HL-60 (cell line): ENCODE data around the gene NEB.

ENCODE experiments used
- DNase-seq, 2 experiments: peaks; one replicate each; pipeline ENCODE4 v3.0.0-alpha.2; 2010 to 2020; ENCODE audit warnings: low read depth in 1 of 2, low spot score in 1 of 2
- H3K27ac ChIP-seq: fragments of 250-450 bp; sonication (Bioruptor Pico); replicated peaks from 2 replicates; pipeline ENCODE4 v1.5.1; 2020; ENCODE audit warnings: mild to moderate bottlenecking, moderate library complexity
- H3K27me3 ChIP-seq: fragments of 250-450 bp; sonication (Bioruptor Pico); 2 replicates; pipeline ENCODE4 v1.5.1; 2021; ENCODE audit warnings: mild to moderate bottlenecking, moderate library complexity; ENCODE audit not compliant: insufficient read depth, poor library complexity, severe bottlenecking
- H3K4me3 ChIP-seq: replicated peaks from 2 replicates; pipeline ENCODE4 v1.5.1; 2011; ENCODE audit warnings: mild to moderate bottlenecking, control low read depth, low read length; ENCODE audit not compliant: insufficient read depth
- GABPA ChIP-seq: IDR thresholded peaks from 2 replicates; pipeline ENCODE4 v1.6.1; 2012; ENCODE audit warnings: low read depth
- POLR2AphosphoS5 ChIP-seq: IDR thresholded peaks from 2 replicates; pipeline ENCODE4 v1.6.1; 2012; ENCODE audit warnings: low read depth
- SPI1 ChIP-seq: IDR thresholded peaks from 2 replicates; pipeline ENCODE4 v1.6.1; 2012; ENCODE audit warnings: low read depth, mild to moderate bottlenecking, borderline replicate concordance
- TF ChIP-seq, protein P1 (sequence below): IDR thresholded peaks from one replicate; pipeline ENCODE4 v1.5.1; 2011; ENCODE audit warnings: low read length, control low read depth, inconsistent platforms; ENCODE audit not compliant: insufficient read depth
- TF ChIP-seq, protein P2 (sequence below): IDR thresholded peaks from 2 replicates; pipeline ENCODE4 v1.6.1; 2012; ENCODE audit warnings: low read depth; ENCODE audit not compliant: insufficient replicate concordance

The NEB gene

DNA sequence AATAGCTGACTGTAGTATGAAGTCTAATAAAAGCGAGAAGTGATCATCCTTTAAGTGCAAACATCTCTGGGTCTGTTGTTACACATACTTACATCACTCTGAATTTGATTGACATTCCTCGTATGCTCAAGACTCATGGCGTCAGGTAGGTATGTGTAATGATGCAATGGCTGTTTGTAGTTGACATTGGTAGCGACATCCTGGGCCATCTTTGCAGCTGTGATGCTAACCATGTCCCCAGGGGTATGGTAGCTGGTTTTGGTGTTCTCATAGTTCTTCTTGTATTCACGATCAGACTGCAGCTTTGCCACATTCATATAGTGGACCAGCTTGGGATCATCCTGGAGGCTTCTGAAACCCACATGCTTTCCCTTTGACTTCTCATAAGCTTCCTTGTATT, 62.0 kb downstream of the NEB start:
- DNase-seq = no peak
- Histone ChIP-seq H3K27ac (no peak overlapping the region), H3K27me3 (no peaks in the 10 kb centered on the region), H3K4me3 (no peak overlapping the region)
- TF ChIP-seq SPI1 = no peak
- TF ChIP-seq GABPA = no peak

DNA sequence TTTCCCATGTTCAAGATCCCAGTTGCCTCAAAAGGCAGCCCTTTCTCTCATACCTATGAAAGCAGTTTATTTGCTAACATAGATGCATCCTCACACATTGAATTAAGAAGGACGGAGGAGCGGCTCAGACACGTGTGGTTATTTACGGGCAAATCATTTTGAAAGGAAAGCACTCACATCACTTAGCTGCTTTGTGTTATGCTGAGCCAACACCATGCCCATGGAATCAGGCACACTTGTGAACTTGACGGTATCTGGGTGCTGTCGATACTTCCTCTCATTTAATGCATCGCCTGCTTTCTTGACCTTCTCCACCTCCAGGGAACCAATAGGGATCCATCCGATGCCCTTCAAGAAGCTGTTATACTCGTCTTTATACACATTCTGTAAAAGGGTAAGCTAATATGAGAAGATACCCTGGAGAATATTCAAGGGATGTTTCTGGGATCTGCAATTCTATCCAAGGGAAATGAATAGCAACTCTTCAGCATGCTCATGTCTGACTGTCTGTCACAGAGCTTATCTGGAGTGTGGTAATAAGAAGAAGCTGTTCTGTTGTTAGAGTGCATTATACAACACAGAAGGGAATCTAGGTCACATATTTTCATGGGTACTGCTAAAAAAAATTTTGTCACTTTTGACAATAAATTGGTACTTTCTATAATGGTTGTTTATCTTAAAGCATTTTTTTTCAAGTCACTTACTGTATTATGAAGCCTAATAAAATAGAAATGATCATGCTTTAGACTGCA, 63.3 kb downstream of the NEB start:
- TF ChIP-seq, protein P1, sequence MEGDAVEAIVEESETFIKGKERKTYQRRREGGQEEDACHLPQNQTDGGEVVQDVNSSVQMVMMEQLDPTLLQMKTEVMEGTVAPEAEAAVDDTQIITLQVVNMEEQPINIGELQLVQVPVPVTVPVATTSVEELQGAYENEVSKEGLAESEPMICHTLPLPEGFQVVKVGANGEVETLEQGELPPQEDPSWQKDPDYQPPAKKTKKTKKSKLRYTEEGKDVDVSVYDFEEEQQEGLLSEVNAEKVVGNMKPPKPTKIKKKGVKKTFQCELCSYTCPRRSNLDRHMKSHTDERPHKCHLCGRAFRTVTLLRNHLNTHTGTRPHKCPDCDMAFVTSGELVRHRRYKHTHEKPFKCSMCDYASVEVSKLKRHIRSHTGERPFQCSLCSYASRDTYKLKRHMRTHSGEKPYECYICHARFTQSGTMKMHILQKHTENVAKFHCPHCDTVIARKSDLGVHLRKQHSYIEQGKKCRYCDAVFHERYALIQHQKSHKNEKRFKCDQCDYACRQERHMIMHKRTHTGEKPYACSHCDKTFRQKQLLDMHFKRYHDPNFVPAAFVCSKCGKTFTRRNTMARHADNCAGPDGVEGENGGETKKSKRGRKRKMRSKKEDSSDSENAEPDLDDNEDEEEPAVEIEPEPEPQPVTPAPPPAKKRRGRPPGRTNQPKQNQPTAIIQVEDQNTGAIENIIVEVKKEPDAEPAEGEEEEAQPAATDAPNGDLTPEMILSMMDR = no peak
- TF ChIP-seq, protein P2, sequence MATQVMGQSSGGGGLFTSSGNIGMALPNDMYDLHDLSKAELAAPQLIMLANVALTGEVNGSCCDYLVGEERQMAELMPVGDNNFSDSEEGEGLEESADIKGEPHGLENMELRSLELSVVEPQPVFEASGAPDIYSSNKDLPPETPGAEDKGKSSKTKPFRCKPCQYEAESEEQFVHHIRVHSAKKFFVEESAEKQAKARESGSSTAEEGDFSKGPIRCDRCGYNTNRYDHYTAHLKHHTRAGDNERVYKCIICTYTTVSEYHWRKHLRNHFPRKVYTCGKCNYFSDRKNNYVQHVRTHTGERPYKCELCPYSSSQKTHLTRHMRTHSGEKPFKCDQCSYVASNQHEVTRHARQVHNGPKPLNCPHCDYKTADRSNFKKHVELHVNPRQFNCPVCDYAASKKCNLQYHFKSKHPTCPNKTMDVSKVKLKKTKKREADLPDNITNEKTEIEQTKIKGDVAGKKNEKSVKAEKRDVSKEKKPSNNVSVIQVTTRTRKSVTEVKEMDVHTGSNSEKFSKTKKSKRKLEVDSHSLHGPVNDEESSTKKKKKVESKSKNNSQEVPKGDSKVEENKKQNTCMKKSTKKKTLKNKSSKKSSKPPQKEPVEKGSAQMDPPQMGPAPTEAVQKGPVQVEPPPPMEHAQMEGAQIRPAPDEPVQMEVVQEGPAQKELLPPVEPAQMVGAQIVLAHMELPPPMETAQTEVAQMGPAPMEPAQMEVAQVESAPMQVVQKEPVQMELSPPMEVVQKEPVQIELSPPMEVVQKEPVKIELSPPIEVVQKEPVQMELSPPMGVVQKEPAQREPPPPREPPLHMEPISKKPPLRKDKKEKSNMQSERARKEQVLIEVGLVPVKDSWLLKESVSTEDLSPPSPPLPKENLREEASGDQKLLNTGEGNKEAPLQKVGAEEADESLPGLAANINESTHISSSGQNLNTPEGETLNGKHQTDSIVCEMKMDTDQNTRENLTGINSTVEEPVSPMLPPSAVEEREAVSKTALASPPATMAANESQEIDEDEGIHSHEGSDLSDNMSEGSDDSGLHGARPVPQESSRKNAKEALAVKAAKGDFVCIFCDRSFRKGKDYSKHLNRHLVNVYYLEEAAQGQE = no peak
- no peak for TF ChIP-seq GABPA
- TF ChIP-seq SPI1 = no peak
- no peak for TF ChIP-seq POLR2AphosphoS5
- no peak overlapping the region for H3K4me3 ChIP-seq
- H3K27ac ChIP-seq = no peak overlapping the region
- no peaks in the 10 kb centered on the region for H3K27me3 ChIP-seq
- no peak for DNase-seq

DNA sequence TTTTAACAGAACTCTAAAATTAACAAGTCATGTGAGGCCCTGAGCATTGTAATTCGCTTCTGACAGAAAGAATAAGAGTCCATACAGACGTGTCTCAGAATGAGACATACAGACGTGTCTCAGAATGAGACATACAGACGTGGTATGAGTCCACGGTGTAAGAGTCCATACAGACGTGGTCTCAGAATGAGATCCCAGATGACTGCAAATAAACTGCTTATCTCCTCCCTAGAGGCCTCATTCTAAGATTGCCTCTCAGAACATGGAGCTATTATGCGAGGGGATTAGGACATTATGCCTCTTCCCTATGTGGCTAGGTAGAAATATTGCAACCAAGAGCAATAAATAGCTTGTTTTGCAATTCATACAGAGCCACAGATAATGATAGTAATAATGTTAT, 63.9 kb downstream of the NEB start:
- DNase-seq = no peak
- TF ChIP-seq, protein P2 = no peak
- no peak for TF ChIP-seq SPI1
- no peak overlapping the region for H3K4me3 ChIP-seq

DNA sequence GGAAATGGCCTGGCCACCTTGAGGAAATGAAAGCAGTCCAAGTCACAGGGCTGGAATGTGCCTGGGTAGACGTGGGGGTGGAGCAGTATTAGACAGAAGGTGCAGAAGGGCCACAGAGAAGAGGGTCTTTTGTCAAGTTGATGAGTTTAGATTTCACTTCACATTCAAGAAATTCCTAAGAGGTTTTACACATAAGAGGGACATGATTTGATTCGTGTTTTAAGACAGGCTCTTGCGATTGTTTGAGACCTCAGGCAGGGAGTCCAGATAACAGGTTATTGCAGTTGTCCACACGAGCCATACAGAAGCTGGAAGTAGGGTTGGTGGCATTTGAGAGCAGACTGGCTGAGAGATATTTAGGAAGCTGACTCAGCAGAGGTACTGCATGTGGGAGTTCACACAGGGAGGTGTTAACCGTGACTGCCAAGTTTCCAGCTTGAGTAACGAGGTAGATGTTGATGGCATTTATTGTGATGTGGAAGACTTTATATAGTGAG, 64.6 kb downstream of the NEB start:
- TF ChIP-seq, protein P2 = no peak
- TF ChIP-seq GABPA (no peak), SPI1 (no peak), POLR2AphosphoS5 (no peak)
- TF ChIP-seq, protein P1 = no peak
- Histone ChIP-seq H3K4me3 (no peak overlapping the region), H3K27ac (no peak overlapping the region), H3K27me3 (no peaks in the 10 kb centered on the region)
- peak in 1 of 2 experiments; percentile 7 for DNase-seq

More for the DNA sequence above, 63.9 kb downstream of the NEB start:
- Histone ChIP-seq H3K27me3 (no peaks in the 10 kb centered on the region), H3K27ac (no peak overlapping the region)
